ENCODE measurements around the gene HECTD1. TPM values are rescaled to one million over a fixed set of nuclear protein-coding genes. Genes with fewer than 3 reads are reported as not detected.
"Not testable (repeated sequence)": the region's sequence is repeated elsewhere in the genome, so short reads cannot be mapped to it uniquely, and the experiment has no call there.

The HECTD1 gene
- total RNA-seq, 4 donors from 2014 or later = 183 to 293 (median 208) TPM

DNA sequence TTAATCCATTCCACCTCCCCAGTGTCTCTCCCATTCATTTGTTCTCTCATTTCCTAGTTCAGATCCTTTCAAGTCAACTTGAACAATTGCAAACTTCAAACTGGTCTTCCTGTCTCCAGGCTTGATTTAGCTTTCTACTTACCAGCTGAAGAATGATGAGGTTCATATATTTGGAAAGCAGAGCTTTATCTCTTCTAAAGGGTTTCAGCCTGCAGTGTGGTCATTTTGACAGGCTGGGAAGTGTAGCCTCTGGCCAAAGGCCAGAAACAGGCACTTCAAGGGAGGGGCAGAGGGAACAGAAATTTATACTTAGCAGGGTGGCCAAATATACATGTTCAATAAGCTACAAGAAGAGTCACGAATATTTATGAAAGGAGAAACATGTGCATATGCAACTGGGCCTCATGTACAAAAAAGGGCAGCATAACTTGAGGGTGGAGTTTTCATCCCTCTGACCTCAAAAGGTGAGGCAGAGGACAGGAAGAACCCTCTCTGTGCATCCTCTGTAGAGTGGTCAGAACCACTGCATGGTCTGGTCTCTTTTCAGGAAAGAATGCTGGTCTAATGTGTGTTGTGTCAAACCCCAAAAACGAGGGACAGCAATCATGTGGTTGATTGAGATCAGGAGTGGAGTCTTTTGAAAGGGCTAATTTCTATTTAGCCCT lies 34.0 kb upstream of the HECTD1 start:
- DNase-seq = no peak
- Histone ChIP-seq H3K27me3 (no peaks in the 10 kb centered on the region), H3K4me1 (peaks cover 0 to 6% (median 0%) of the 10 kb centered on the region in 4 donors), H3K9me3 (no peaks in the 10 kb centered on the region), H3K36me3 (no peaks in the 10 kb centered on the region), H3K4me3 (no peak overlapping the region), H3K27ac (no peak overlapping the region)
- TF ChIP-seq, protein P1, sequence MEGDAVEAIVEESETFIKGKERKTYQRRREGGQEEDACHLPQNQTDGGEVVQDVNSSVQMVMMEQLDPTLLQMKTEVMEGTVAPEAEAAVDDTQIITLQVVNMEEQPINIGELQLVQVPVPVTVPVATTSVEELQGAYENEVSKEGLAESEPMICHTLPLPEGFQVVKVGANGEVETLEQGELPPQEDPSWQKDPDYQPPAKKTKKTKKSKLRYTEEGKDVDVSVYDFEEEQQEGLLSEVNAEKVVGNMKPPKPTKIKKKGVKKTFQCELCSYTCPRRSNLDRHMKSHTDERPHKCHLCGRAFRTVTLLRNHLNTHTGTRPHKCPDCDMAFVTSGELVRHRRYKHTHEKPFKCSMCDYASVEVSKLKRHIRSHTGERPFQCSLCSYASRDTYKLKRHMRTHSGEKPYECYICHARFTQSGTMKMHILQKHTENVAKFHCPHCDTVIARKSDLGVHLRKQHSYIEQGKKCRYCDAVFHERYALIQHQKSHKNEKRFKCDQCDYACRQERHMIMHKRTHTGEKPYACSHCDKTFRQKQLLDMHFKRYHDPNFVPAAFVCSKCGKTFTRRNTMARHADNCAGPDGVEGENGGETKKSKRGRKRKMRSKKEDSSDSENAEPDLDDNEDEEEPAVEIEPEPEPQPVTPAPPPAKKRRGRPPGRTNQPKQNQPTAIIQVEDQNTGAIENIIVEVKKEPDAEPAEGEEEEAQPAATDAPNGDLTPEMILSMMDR (IDR thresholded peaks at IDR 0.05) = no peak
- TF ChIP-seq POLR2A (IDR thresholded peaks at IDR 0.05) = no peak

DNA sequence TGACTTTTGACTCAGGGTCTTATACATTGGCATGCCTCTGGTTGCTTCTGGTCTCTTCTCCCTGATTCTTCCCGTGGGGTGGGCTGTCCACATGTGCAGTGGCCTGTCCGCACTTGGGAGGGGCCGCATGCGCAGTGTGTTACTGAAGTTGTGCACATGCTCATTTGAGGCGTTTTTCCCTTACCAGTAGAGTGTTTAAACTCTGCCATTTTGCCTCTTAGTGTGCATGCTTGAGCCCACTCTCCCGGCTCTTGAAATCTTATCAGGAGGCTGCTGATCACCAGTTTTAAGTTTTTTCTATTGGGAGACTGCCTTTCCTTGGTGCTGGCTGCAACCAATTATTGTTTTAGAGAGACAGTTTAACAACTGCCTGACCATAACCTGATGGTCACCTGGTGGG lies 32.1 kb upstream of the HECTD1 start:
- Histone ChIP-seq H3K4me1 (peaks cover 0 to 6% (median 0%) of the 10 kb centered on the region in 4 donors), H3K27ac (no peak overlapping the region), H3K36me3 (no peaks in the 10 kb centered on the region), H3K27me3 (no peaks in the 10 kb centered on the region), H3K4me3 (no peak overlapping the region), H3K9me3 (no peaks in the 10 kb centered on the region)
- no peak for TF ChIP-seq POLR2A (IDR thresholded peaks at IDR 0.05)
- TF ChIP-seq, protein P1 (IDR thresholded peaks at IDR 0.05) = no peak
- no peak for DNase-seq

DNA sequence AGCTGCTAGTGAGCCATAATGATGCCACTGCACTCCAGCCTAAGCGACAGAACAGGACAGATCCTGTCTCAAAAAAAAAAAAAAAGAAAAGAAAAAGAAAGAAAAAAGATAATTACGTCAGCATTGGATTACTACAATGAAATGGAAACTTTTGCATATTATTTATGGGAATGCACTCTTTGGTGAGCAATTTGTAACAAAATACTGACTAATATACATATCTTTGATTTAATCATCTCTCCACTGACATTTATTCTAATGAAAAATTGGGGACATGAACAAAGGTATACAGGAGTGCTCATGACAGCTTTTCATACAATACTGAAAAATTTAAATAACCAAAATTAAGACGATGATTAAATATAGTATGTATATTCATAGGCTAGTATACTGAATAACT lies 27.9 kb upstream of the HECTD1 start:
- H3K27me3 ChIP-seq = no peaks in the 10 kb centered on the region
- no peak overlapping the region for H3K27ac ChIP-seq
- no peaks in the 10 kb centered on the region for H3K9me3 ChIP-seq
- no peak for DNase-seq
- H3K4me1 ChIP-seq = no peaks in the 10 kb centered on the region
- H3K4me3 ChIP-seq = no peak overlapping the region
- H3K36me3 ChIP-seq = no peaks in the 10 kb centered on the region
- TF ChIP-seq, protein P1 (IDR thresholded peaks at IDR 0.05) = no peak
- TF ChIP-seq POLR2A (IDR thresholded peaks at IDR 0.05) = no peak

DNA sequence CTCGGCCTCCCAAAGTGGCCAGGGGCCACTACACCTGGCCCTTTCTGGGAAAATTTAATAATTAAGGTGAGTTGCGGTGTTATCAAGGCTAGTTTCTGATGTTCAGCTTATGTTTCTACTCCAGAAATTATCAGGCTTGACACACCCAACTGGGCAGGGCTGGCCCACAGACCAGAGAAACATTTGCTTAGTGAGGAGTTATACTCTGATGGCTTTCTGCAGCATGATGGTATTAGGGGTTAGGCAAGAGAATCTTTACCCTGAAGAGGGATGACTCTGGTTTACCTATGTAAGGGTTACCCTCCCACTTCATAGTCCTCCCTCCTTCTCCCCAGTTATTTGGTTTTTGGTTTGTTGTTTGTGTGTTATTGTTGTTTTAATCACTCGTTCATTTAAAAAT lies 24.5 kb upstream of the HECTD1 start:
- no peak overlapping the region for H3K4me3 ChIP-seq
- peak in 1 of 3 donors; percentile 56 for DNase-seq

DNA sequence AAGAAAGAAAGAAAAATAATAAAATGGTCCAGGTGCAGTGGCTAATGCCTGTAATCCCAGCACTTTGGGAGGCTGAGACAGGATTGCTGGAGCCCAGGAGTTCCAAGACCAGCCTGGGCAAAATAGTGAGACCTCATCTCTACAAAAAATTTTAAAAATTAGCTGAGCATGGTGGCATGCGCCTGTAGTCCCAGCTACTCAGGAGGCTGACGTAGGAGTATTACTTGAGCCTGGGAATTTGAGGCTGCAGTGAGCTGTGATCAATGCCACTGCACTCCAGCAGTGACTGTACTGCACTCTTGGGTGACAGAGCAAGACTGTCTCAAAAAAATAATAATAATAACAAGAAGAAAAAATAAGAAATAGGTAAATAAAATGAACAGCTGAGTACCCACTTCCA lies 23.7 kb upstream of the HECTD1 start:
- not testable (repeated sequence) for H3K9me3 ChIP-seq, DNase-seq, H3K27me3 ChIP-seq, H3K27ac ChIP-seq, H3K36me3 ChIP-seq, H3K4me3 ChIP-seq, H3K4me1 ChIP-seq

More for the DNA sequence above, 24.5 kb upstream of the HECTD1 start:
- Histone ChIP-seq H3K27me3 (no peaks in the 10 kb centered on the region), H3K4me1 (no peaks in the 10 kb centered on the region), H3K27ac (peak overlapping the region in 1 of 4 donors; percentile 64), H3K36me3 (no peaks in the 10 kb centered on the region), H3K9me3 (no peaks in the 10 kb centered on the region)
- TF ChIP-seq, protein P1 (IDR thresholded peaks at IDR 0.05) = no peak
- no peak for TF ChIP-seq POLR2A (IDR thresholded peaks at IDR 0.05)

DNA sequence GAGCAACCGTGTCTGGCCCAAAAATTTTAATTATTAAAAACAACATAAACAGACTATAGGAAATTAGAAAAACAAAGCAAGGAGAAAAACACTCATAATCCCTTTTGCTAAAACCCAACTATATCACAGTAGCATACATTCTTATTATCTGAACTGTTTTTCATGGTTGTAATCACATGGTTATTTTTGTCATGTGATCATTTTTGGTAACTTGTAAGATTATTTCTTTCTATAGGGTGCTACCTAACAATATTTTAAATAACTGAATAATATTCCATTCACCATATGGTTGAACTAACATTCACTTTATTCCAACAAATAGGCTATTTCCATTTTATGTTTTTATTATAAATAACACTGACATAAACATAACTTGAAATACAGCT lies 23.0 kb upstream of the HECTD1 start:
- peak overlapping the region in 1 of 4 donors; percentile 88 for H3K27ac ChIP-seq
- H3K27me3 ChIP-seq = no peaks in the 10 kb centered on the region
- no peaks in the 10 kb centered on the region for H3K4me1 ChIP-seq
- DNase-seq = no peak
- H3K36me3 ChIP-seq = no peaks in the 10 kb centered on the region
- H3K4me3 ChIP-seq = no peak overlapping the region
- no peaks in the 10 kb centered on the region for H3K9me3 ChIP-seq
- TF ChIP-seq POLR2A (IDR thresholded peaks at IDR 0.05) = no peak
- TF ChIP-seq, protein P1 (IDR thresholded peaks at IDR 0.05) = no peak

Data from Peyer's patch (tissue), 4 donors.